GM12878 (cell line): ENCODE data around the gene EHD4. TPM values are rescaled to one million over a fixed set of nuclear protein-coding genes. Genes with fewer than 3 reads are reported as not detected.

ENCODE experiments used
- ATAC-seq: fragments of 200-7000 bp; cut with Tn5 transposase; 3 replicates; pipeline ENCODE4 v1.9.1; 2020; ENCODE audit warnings: mild to moderate bottlenecking, moderate library complexity
- BruUV-seq: library from RNA; stranded (reverse); fragments of 400-500 nt; replicated peaks from 2 replicates; lab custom pipeline; 2021; lab: Mats Ljungman, UMichigan
- CTCF ChIA-PET: fragments of 300-600 bp; sonication (Branson Sonifier 250); formaldehyde crosslinking; extraction: SDS; loops from one replicate; lab custom pipeline; 2021; ENCODE audit warnings: inconsistent platforms; lab: Yijun Ruan, JAX
- POLR2A ChIA-PET: fragments of 350-600 bp; formaldehyde crosslinking; extraction: SDS; loops from one replicate; lab custom pipeline; 2021; ENCODE audit warnings: inconsistent platforms; lab: Charles Lee
- RAD21 ChIA-PET: fragments of 300-600 bp; sonication (Branson Sonifier 250); formaldehyde crosslinking; loops from one replicate; lab custom pipeline; 2023; ENCODE audit warnings: antibody characterized with exemption; ENCODE audit not compliant: unreplicated experiment; lab: Charles Lee
- SMC1A ChIA-PET: fragments of 300-600 bp; sonication (Branson Sonifier 250); formaldehyde crosslinking; loops from one replicate; lab custom pipeline; 2023; ENCODE audit not compliant: unreplicated experiment, uncharacterized antibody; lab: Charles Lee
- DNase-seq: peaks from one replicate; pipeline ENCODE4 v3.0.0-alpha.2; 2011; ENCODE audit warnings: low read depth, low spot score
- FAIRE-seq: peaks from 3 replicates; lab custom pipeline; 2011; peaks lifted over from hg19 to GRCh38; lab: Jason Lieb, UNC
- H2AFZ ChIP-seq: 2 replicates; pipeline ENCODE4 v1.6.0; 2011; ENCODE audit warnings: low read depth, low read length, control low read depth; ENCODE audit not compliant: control insufficient read depth
- H3K27ac ChIP-seq: 2 replicates; pipeline ENCODE4 v1.5.1; 2011; ENCODE audit warnings: control low read depth; ENCODE audit not compliant: control insufficient read depth, insufficient read depth
- H3K27me3 ChIP-seq, 2 experiments: replicated peaks in 1 of 2; 2 replicates each; pipeline versions ENCODE4 v1.6.0 to v1.6.1; 2011; ENCODE audit warnings: low read length in 1 of 2; ENCODE audit not compliant: control insufficient read depth in 2 of 2, insufficient read depth in 2 of 2
- H3K36me3 ChIP-seq, 2 experiments: 2 replicates each; pipeline ENCODE4 v1.5.1; 2011; ENCODE audit warnings: low read length in 1 of 2; ENCODE audit not compliant: control insufficient read depth in 2 of 2, insufficient read depth in 2 of 2
- H3K4me1 ChIP-seq: 2 replicates; pipeline ENCODE4 v1.6.1; 2011; ENCODE audit warnings: mild to moderate bottlenecking, low read length, moderate library complexity, mixed read lengths; ENCODE audit not compliant: control insufficient read depth, insufficient read depth
- H3K4me2 ChIP-seq: 2 replicates; pipeline ENCODE4 v1.6.0; 2011; ENCODE audit warnings: control low read depth; ENCODE audit not compliant: control insufficient read depth, insufficient read depth
- H3K4me3 ChIP-seq: fragments of 200-600 bp; sonication (generic); 2 replicates; pipeline ENCODE4 v1.5.1; 2016
- H3K79me2 ChIP-seq: 2 replicates; pipeline ENCODE4 v1.6.0; 2011; ENCODE audit warnings: low read length; ENCODE audit not compliant: control insufficient read depth, insufficient read depth
- H3K9ac ChIP-seq: 2 replicates; pipeline ENCODE4 v1.8.0; 2011; ENCODE audit warnings: low read length, control low read depth, mixed read lengths; ENCODE audit not compliant: control insufficient read depth, insufficient read depth
- H3K9me3 ChIP-seq: replicated peaks from 3 replicates; pipeline ENCODE4 v1.5.1; 2011; ENCODE audit warnings: mild to moderate bottlenecking, low read length; ENCODE audit not compliant: control insufficient read depth, insufficient read depth
- H4K20me1 ChIP-seq: 2 replicates; pipeline ENCODE4 v1.6.0; 2011; ENCODE audit not compliant: control insufficient read depth, insufficient read depth
- CHD2 ChIP-seq: IDR thresholded peaks from 2 replicates; pipeline ENCODE4 v1.6.1; 2011; ENCODE audit warnings: low read depth, low read length, improper control_type of control experiment, borderline replicate concordance
- DPF2 ChIP-seq: fragments of 450-650 bp; IDR thresholded peaks from 2 replicates; pipeline ENCODE4 v1.6.1; 2017; ENCODE audit warnings: mild to moderate bottlenecking
- HCFC1 ChIP-seq: fragments of 150-350 bp; IDR thresholded peaks from 2 replicates; pipeline ENCODE4 v1.6.1; 2014; ENCODE audit warnings: low read length
- TCF3 ChIP-seq: IDR thresholded peaks from 2 replicates; pipeline ENCODE4 v1.6.1; 2012; ENCODE audit warnings: low read depth, mild to moderate bottlenecking, low read length, borderline replicate concordance; ENCODE audit not compliant: insufficient read depth
- WGBS: methylation state at CpG from one replicate; pipeline ENCODE4 v1.1.6; 2016; ENCODE audit warnings: low lambda C conversion rate; ENCODE audit not compliant: insufficient replicate concordance, insufficient coverage; ENCODE audit errors: missing lambda C conversion rate; 5-methylcytosine and 5-hydroxymethylcytosine counted together
- in situ Hi-C: fragments of 300-500 bp; cut with MboI; formaldehyde crosslinking; loops from 9 replicates; pipeline ENCODE4 v1.14.3; 2018; ENCODE audit warnings: mixed read lengths
- intact Hi-C: fragments of 100-400 bp; cut with micrococcal nuclease; formaldehyde crosslinking; loops from one replicate; pipeline ENCODE4 v1.14.2; 2022; ENCODE audit not compliant: unreplicated experiment
- polyA plus RNA-seq, 11 experiments: library from polyadenylated mRNA; depleted of rRNA in 4 of 11; unstranded in 6 of 11; stranded (reverse) in 5 of 11; fragments of >200 nt; fragmentation: Nextera tagmentation in 4 of 11; fragmentation: Illumina TruSeq in 1 of 11; extraction: Ambion mirVana in 4 of 11; extraction: Trizol in 1 of 11; gene quantifications; 1 replicate in 1 of 11; 2 replicates in 10 of 11; pipeline versions ENCODE4 v1.2.1 to v1.2.3, GENCODE V29; 2011 to 2016; ENCODE audit warnings: inconsistent platforms in 2 of 11, missing spikeins in 2 of 11, low read depth in 1 of 11
- total RNA-seq, 4 experiments: library from RNA; depleted of rRNA in 3 of 4; stranded (reverse); fragments of >200 nt in 3 of 4; fragmentation: Illumina TruSeq in 1 of 4; extraction: Trizol in 1 of 4; gene quantifications; 2 replicates each; pipeline versions ENCODE4 v1.2.1 to v1.2.3, GENCODE V29; 2013 to 2021
- TF ChIP-seq, protein P1 (sequence below): fragments of 450-650 bp; IDR thresholded peaks from 2 replicates; pipeline ENCODE4 v1.6.1; 2017; ENCODE audit warnings: mild to moderate bottlenecking

The EHD4 gene
- total and polyA plus RNA-seq, 10 of the 15 experiments (the other 5 are each of a cell fraction or from before 2014, with no cell fraction given): 4.2 to 62.9 (median 44.7) TPM

DNA sequence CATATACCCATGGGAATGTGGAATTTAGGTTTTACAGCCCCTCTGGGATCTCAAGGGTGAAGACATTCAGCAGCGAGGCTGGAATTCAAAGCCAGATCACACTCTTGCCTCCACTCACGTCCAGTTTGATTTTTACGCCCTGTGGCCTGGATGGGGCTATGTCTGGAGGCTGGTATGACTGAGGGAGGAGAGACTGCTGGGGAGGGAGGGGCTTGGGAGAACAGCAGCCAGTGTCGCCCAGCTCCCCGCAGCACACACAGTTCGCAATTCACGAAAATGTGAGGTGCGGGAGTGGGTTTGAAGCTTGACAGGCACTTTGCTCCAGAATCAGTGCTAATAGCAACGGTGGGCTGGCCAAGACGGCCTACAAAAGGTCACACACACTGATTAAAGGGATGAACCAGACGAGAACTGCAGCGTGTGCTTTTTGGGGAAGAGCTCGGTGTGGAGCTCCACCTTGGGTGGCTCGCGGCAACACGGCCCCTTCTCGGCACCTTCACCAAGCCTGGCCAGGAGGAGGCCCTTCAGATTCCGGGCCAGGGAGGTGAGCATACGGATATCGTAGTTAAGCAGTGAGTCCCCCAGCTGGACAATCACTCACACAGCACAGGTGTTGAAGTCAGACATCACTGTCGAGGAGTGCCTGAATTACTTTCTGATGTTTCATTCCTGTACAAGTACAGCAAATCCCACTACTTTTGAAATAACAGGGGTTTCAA lies 16.4 kb downstream of the EHD4 start:
- WGBS: 94% methylated on average over 21 of the region's 21 CpGs
- no peaks in the 10 kb centered on the region for H3K9me3 ChIP-seq
- in situ Hi-C loops: no loop called here
- ChIA-PET SMC1A (interaction anchor here (3.1 to 6.4 kb wide), 3 partner anchors 12 to 20 kb away, joined by 17 to 59 read pairs (median 22); partner anchors contain the start of gene EHD4), RAD21 (no interaction called here), CTCF (interaction anchor here (1.3 to 3.4 kb wide), 3 partner anchors 11 to 14 kb away, joined by 3 to 13 read pairs (median 11); no protein-coding TSS in a partner anchor), POLR2A (interaction anchor here (1.7 to 6.4 kb wide), 2 partner anchors 13 to 21 kb away, joined by 6 to 67 read pairs; partner anchors contain the start of gene EHD4)
- no peaks in the 10 kb centered on the region for H4K20me1 ChIP-seq
- TF ChIP-seq HCFC1 (no peak), CHD2 (no peak), DPF2 (no peak), TCF3 (no peak)
- TF ChIP-seq, protein P1, sequence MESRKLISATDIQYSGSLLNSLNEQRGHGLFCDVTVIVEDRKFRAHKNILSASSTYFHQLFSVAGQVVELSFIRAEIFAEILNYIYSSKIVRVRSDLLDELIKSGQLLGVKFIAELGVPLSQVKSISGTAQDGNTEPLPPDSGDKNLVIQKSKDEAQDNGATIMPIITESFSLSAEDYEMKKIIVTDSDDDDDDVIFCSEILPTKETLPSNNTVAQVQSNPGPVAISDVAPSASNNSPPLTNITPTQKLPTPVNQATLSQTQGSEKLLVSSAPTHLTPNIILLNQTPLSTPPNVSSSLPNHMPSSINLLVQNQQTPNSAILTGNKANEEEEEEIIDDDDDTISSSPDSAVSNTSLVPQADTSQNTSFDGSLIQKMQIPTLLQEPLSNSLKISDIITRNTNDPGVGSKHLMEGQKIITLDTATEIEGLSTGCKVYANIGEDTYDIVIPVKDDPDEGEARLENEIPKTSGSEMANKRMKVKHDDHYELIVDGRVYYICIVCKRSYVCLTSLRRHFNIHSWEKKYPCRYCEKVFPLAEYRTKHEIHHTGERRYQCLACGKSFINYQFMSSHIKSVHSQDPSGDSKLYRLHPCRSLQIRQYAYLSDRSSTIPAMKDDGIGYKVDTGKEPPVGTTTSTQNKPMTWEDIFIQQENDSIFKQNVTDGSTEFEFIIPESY: no peak
- FAIRE-seq: no peak
- peaks cover 22 to 23% of the 10 kb centered on the region in 2 experiments; a peak in 3 of 4 replicates for H3K36me3 ChIP-seq
- H2AFZ ChIP-seq: no peak overlapping the region
- no peak for DNase-seq
- no peak overlapping the region for H3K9ac ChIP-seq
- H3K27me3 ChIP-seq: no peaks in the 10 kb centered on the region
- peaks cover 58% of the 10 kb centered on the region for H3K79me2 ChIP-seq
- no TSS peak for BruUV-seq
- H3K4me3 ChIP-seq: no peak overlapping the region
- no peak for ATAC-seq
- no peak overlapping the region for H3K4me2 ChIP-seq
- no peak overlapping the region for H3K27ac ChIP-seq
- intact Hi-C loops: loop anchor here (2.0 kb wide), 1 partner anchor 21 kb away; no protein-coding TSS in a partner anchor
- H3K4me1 ChIP-seq: peaks cover 24% of the 10 kb centered on the region
